ENCODE measurements around the gene AJM1.

- TF ChIP-seq CTCF (IDR thresholded peaks at IDR 0.05; ENCODE audit: low read depth, low read length) (no peak), EZH2phosphoT487 (IDR thresholded peaks at IDR 0.05; ENCODE audit: low read depth) (no peak)
Observed at GRCh38 chr9:136799854-136800657, 42.2 kb upstream of the AJM1 start.

All from OCI-LY3 (cell line).